GM12892 (cell line): ENCODE measurements around the gene RBPJ.

Source experiments
- POLR2A ChIP-seq: IDR thresholded peaks from 2 replicates; pipeline ENCODE4 v1.6.1; 2011; ENCODE audit warnings: low read depth, low read length, control low read depth
- POLR2AphosphoS5 ChIP-seq: IDR thresholded peaks from 2 replicates; pipeline ENCODE4 v1.6.1; 2011; ENCODE audit warnings: low read depth, low read length, control low read depth

- TF ChIP-seq POLR2A, result no peak
- TF ChIP-seq POLR2AphosphoS5, result no peak
Measured at GRCh38 chr4:26377328-26378311, 56.8 kb downstream of the RBPJ start.
